ENCODE measurements around the gene NCKAP5.

NCKAP5 gene

GRCh38 chr2:133508546-133509165 lies 59.6 kb downstream of the NCKAP5 start:
- no peak for DNase-seq
- no peak overlapping the region for H3K4me3 ChIP-seq (ENCODE audit: low read depth, low read length)
- no peak for TF ChIP-seq CTCF (IDR thresholded peaks at IDR 0.05; ENCODE audit: low read depth, low read length, missing control alignments)
- no peak overlapping the region for H3K27ac ChIP-seq
- H3K36me3 ChIP-seq (replicated peaks), result no peaks in the 10 kb centered on the region
- no peaks in the 10 kb centered on the region for H3K27me3 ChIP-seq (replicated peaks)
- in situ Hi-C loops (cut with HindIII; ENCODE audit: low pct_ligation_motif_present, low sequenced_read_pairs), result no loop called here

DNA sequence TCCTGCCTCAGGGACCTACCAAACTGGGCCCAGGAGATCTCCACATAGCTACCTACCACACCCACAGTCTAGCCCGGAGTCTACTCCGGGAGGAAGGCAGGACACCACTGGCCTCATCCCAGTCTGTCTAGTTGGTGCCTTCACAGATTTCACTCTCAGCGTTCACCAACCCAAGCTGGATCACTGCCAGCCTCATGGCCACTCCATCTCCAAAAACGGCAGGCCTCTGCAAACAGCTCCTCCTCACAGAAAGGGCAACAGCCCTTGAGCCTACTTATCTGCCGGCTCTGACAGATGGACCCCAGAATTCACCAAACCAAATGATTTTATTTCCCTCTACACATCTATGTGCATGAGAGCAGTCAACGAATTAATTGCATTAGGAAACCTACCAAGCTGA lies 61.3 kb downstream of the NCKAP5 start:
- DNase-seq, result no peak
- H3K36me3 ChIP-seq (replicated peaks), result no peaks in the 10 kb centered on the region
- in situ Hi-C loops (cut with HindIII; ENCODE audit: low pct_ligation_motif_present, low sequenced_read_pairs), result no loop called here
- TF ChIP-seq CTCF (IDR thresholded peaks at IDR 0.05; ENCODE audit: low read depth, low read length, missing control alignments), result no peak
- H3K27ac ChIP-seq, result no peak overlapping the region
- no peaks in the 10 kb centered on the region for H3K27me3 ChIP-seq (replicated peaks)
- no peak overlapping the region for H3K4me3 ChIP-seq (ENCODE audit: low read depth, low read length)

GRCh38 chr2:133504566-133505505 lies 63.4 kb downstream of the NCKAP5 start:
- H3K27me3 ChIP-seq (replicated peaks), result no peaks in the 10 kb centered on the region
- peak overlapping the region; percentile 45 for H3K27ac ChIP-seq
- no peak overlapping the region for H3K4me3 ChIP-seq (ENCODE audit: low read depth, low read length)
- in situ Hi-C loops (cut with HindIII; ENCODE audit: low pct_ligation_motif_present, low sequenced_read_pairs), result no loop called here
- peak; percentile 66 for DNase-seq
- H3K36me3 ChIP-seq (replicated peaks), result no peaks in the 10 kb centered on the region
- TF ChIP-seq CTCF (IDR thresholded peaks at IDR 0.05; ENCODE audit: low read depth, low read length, missing control alignments), result no peak

DNA sequence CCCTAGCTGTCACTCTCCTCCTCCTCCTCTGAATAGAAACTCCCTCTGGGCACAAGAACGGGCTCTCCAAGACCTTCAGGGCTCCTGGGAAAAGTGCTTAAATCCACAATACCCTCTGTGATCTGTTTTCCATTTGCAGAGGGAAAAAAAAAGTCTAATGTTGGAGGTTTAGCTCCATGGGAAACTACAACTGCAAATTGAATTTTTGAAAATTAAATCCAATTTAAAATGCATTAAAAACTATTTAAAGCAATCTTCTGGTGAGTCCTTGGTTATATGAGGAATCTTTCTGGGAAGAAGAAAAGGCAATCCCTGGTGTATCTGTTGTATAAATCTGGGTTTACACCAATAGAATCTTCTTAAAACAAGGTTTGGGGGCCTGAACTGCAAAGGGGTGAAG lies 64.3 kb downstream of the NCKAP5 start:
- in situ Hi-C loops (cut with HindIII; ENCODE audit: low pct_ligation_motif_present, low sequenced_read_pairs), result no loop called here
- TF ChIP-seq CTCF (IDR thresholded peaks at IDR 0.05; ENCODE audit: low read depth, low read length, missing control alignments), result no peak
- no peaks in the 10 kb centered on the region for H3K36me3 ChIP-seq (replicated peaks)
- H3K27ac ChIP-seq, result no peak overlapping the region
- no peaks in the 10 kb centered on the region for H3K27me3 ChIP-seq (replicated peaks)
- H3K4me3 ChIP-seq (ENCODE audit: low read depth, low read length), result no peak overlapping the region
- no peak for DNase-seq

GRCh38 chr2:133503323-133503722 lies 64.9 kb downstream of the NCKAP5 start:
- Histone ChIP-seq H3K27ac (no peak overlapping the region), H3K36me3 (replicated peaks) (no peaks in the 10 kb centered on the region), H3K27me3 (replicated peaks) (no peaks in the 10 kb centered on the region), H3K4me3 (ENCODE audit: low read depth, low read length) (no peak overlapping the region)
- DNase-seq, result no peak
- in situ Hi-C loops (cut with HindIII; ENCODE audit: low pct_ligation_motif_present, low sequenced_read_pairs), result no loop called here
- no peak for TF ChIP-seq CTCF (IDR thresholded peaks at IDR 0.05; ENCODE audit: low read depth, low read length, missing control alignments)

All from brain microvascular endothelial cell (primary cell).